ENCODE results near the gene ENG.

ENG gene

GRCh38 chr9:127872369-127873222 lies 18.1 kb upstream of the ENG start:
- Histone ChIP-seq H3K79me2 (ENCODE audit: insufficient read depth, low read length) (no peaks in the 10 kb centered on the region), H3K9me2 (replicated peaks; ENCODE audit: low read depth, low read length) (no peaks in the 10 kb centered on the region), H2AFZ (ENCODE audit: low read length) (no peak overlapping the region), H4K20me1 (ENCODE audit: insufficient read depth, low read length, poor library complexity, severe bottlenecking) (no peaks in the 10 kb centered on the region), H3K4me1 (ENCODE audit: insufficient read depth, low read length, poor library complexity, severe bottlenecking) (no peaks in the 10 kb centered on the region), H3K4me3 (ENCODE audit: low read length, poor library complexity, severe bottlenecking) (no peak overlapping the region), H3K9ac (ENCODE audit: low read depth, low read length, poor library complexity, severe bottlenecking) (no peak overlapping the region), H3K4me2 (ENCODE audit: low read depth, low read length, poor library complexity, severe bottlenecking) (no peak overlapping the region), H3K27me3 (ENCODE audit: insufficient read depth, low read length, poor library complexity, severe bottlenecking) (no peaks in the 10 kb centered on the region), H3K9me3 (ENCODE audit: insufficient read depth, low read depth, low read length) (no peaks in the 10 kb centered on the region), H3K36me3 (ENCODE audit: insufficient read depth, low read length) (no peaks in the 10 kb centered on the region), H3F3A (ENCODE audit: low read depth) (no peaks in the 10 kb centered on the region)
- TF ChIP-seq CTCF (conservative IDR thresholded peaks at IDR 0.05; ENCODE audit: low read length): no peak
- TF ChIP-seq EZH2phosphoT487 (IDR thresholded peaks at IDR 0.05; ENCODE audit: borderline replicate concordance): no peak

GRCh38 chr9:127871531-127871930 lies 17.1 kb upstream of the ENG start:
- H3K9ac ChIP-seq (ENCODE audit: low read depth, low read length, poor library complexity, severe bottlenecking): no peak overlapping the region
- TF ChIP-seq EZH2phosphoT487 (IDR thresholded peaks at IDR 0.05; ENCODE audit: borderline replicate concordance): no peak
- TF ChIP-seq CTCF (conservative IDR thresholded peaks at IDR 0.05; ENCODE audit: low read length): no peak
- H3K4me3 ChIP-seq (ENCODE audit: low read length, poor library complexity, severe bottlenecking): no peak overlapping the region
- H3K27me3 ChIP-seq (ENCODE audit: insufficient read depth, low read length, poor library complexity, severe bottlenecking): no peaks in the 10 kb centered on the region
- H3K4me1 ChIP-seq (ENCODE audit: insufficient read depth, low read length, poor library complexity, severe bottlenecking): peaks cover under 1% of the 10 kb centered on the region
- H3F3A ChIP-seq (ENCODE audit: low read depth): no peaks in the 10 kb centered on the region
- H4K20me1 ChIP-seq (ENCODE audit: insufficient read depth, low read length, poor library complexity, severe bottlenecking): no peaks in the 10 kb centered on the region
- no peak overlapping the region for H3K4me2 ChIP-seq (ENCODE audit: low read depth, low read length, poor library complexity, severe bottlenecking)
- H2AFZ ChIP-seq (ENCODE audit: low read length): no peak overlapping the region
- H3K9me2 ChIP-seq (replicated peaks; ENCODE audit: low read depth, low read length): no peaks in the 10 kb centered on the region
- no peaks in the 10 kb centered on the region for H3K79me2 ChIP-seq (ENCODE audit: insufficient read depth, low read length)
- H3K36me3 ChIP-seq (ENCODE audit: insufficient read depth, low read length): no peaks in the 10 kb centered on the region
- no peaks in the 10 kb centered on the region for H3K9me3 ChIP-seq (ENCODE audit: insufficient read depth, low read depth, low read length)

GRCh38 chr9:127870887-127871286 lies 16.4 kb upstream of the ENG start:
- Histone ChIP-seq H2AFZ (ENCODE audit: low read length) (no peak overlapping the region), H3K9ac (ENCODE audit: low read depth, low read length, poor library complexity, severe bottlenecking) (no peak overlapping the region), H3K4me1 (ENCODE audit: insufficient read depth, low read length, poor library complexity, severe bottlenecking) (peaks cover 7% of the 10 kb centered on the region), H3F3A (ENCODE audit: low read depth) (peaks cover 3% of the 10 kb centered on the region; the same call in 1 of the 2 replicates), H3K9me2 (replicated peaks; ENCODE audit: low read depth, low read length) (no peaks in the 10 kb centered on the region), H3K4me3 (ENCODE audit: low read length, poor library complexity, severe bottlenecking) (no peak overlapping the region), H3K27me3 (ENCODE audit: insufficient read depth, low read length, poor library complexity, severe bottlenecking) (no peaks in the 10 kb centered on the region), H3K79me2 (ENCODE audit: insufficient read depth, low read length) (no peaks in the 10 kb centered on the region), H3K4me2 (ENCODE audit: low read depth, low read length, poor library complexity, severe bottlenecking) (no peak overlapping the region), H3K9me3 (ENCODE audit: insufficient read depth, low read depth, low read length) (no peaks in the 10 kb centered on the region), H4K20me1 (ENCODE audit: insufficient read depth, low read length, poor library complexity, severe bottlenecking) (no peaks in the 10 kb centered on the region), H3K36me3 (ENCODE audit: insufficient read depth, low read length) (no peaks in the 10 kb centered on the region)
- no peak for TF ChIP-seq CTCF (conservative IDR thresholded peaks at IDR 0.05; ENCODE audit: low read length)
- TF ChIP-seq EZH2phosphoT487 (IDR thresholded peaks at IDR 0.05; ENCODE audit: borderline replicate concordance): no peak

Measured in Loucy (cell line).